NCI-H2029 treated with DMSO at 0.1 percent for 48 hours (cell line): ENCODE measurements around the gene ANKRD28.

Experiments used
- DNase-seq: peaks from one replicate; lab custom pipeline; 2025; lab: John Stamatoyannopoulos, UW

Gene ANKRD28

DNA sequence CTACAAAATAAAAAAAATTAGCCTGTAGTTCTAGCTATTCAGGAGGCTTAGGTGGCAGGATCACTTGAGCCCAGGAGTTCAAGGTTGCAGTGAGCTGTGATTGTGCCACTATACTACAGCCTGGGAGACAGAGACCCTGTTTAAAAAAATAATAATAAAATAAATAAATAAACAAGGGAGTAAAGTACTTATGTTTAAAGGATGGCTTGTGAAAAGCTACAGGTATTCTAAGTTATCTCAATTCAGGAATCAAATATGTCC is 74.2 kb downstream of the ANKRD28 start:
- no peak for DNase-seq

DNA sequence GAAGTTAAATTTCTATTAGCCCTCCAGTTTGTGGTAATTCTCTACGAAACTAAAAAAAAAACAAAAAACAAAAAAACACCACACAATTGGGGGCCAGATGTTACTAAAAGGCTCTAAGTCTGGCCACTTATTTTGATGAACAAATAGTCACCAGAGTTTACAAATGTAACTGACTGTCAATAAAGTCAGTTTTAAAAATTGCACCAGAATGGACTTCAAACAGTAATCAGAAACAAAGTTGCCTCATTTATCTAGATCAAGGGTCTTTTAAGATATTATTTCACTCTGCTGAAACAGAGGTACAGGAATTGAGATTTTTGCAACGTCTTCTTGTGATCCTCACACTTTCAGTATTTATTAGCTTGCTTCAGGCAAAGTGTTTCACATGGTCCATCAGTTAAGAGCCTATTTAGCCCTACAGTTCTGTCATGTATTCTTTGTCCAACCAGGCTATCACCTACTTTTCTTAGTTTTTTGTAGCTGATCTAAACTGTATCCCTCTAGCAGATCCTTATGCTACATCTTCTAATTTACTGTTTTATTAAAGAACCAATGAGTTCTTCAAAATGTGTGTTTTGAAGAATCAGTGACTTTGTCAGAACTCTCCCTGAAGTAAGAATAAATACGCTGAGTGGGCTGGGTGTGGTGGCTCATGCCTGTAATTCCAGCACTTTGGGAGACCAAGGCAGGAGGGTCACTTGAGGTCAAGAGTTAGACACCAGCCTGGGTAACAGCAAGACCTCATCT is 74.7 kb downstream of the ANKRD28 start:
- no peak for DNase-seq

DNA sequence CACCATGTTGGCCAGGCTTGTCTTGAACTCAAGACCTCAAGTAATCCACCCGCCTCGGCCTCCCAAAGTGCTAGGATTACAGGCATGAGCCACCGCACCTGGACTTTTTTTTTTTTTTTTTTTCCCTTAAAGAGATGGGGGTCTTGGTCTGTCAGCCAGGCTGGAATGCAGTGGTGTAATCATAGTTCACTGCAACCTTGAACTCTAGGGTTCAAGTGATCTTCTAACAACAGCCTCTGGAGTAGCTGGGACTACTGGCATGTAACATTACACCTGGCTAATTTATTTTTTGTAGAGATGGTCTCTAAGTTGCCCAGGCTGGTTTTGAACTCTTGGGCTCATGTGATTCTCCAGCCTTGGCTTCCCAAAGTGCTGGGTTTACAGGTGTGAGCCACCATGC is 81.6 kb downstream of the ANKRD28 start:
- no peak for DNase-seq

DNA sequence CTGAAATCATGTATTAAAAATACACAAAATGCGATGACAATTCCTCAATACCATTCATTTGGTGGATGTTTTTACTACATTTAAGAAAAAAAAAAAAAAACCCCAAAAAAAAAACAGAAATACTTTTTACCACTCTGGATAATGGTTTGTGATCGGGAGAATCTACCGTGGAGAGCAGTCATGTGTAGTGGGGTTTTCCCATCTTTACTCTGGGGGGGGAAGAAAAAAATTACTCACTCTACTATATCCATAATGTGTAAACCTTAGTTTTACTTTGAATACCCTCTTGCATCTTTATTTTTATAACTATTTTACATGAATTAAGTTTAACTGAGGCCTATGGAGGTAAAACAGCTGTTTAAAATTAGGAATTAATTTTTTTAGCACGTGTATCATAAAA is 83.3 kb downstream of the ANKRD28 start:
- no peak for DNase-seq

DNA sequence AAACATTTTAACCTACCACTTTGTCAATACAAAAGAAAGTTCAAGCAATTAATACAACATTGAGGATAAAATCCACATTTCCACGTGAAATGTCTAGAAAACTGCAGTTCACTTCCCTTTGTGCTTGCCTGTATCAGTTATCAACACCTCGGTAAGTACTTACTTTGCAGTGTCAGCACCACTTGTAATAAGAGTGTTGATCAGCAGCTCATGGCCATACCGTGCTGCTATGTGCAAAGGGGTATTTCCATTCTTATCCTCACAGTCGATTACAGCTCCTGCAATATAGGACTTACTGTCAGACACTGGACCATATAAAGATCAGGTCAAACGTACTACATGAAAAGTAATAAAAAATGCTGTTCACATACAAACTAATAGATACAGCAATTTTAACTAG is 84.4 kb downstream of the ANKRD28 start:
- no peak for DNase-seq

DNA sequence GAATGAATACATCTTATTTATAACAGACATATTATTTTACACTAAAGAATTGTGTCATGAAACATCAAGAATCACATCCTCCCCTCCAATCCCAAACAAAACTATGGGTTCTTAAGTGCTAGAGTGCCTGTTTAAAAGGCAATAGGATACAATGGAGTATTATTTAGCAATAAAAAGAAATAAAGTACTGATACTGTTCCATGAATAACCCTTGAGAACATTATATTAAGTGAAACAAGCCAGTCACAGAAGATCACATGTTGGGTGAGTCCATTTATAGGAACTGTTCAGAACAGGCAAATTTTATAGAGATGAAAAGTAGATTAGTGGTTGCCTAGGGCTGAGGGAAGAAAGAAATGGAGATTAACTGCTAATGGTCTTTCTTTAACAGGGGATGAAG is 86.5 kb downstream of the ANKRD28 start:
- no peak for DNase-seq

DNA sequence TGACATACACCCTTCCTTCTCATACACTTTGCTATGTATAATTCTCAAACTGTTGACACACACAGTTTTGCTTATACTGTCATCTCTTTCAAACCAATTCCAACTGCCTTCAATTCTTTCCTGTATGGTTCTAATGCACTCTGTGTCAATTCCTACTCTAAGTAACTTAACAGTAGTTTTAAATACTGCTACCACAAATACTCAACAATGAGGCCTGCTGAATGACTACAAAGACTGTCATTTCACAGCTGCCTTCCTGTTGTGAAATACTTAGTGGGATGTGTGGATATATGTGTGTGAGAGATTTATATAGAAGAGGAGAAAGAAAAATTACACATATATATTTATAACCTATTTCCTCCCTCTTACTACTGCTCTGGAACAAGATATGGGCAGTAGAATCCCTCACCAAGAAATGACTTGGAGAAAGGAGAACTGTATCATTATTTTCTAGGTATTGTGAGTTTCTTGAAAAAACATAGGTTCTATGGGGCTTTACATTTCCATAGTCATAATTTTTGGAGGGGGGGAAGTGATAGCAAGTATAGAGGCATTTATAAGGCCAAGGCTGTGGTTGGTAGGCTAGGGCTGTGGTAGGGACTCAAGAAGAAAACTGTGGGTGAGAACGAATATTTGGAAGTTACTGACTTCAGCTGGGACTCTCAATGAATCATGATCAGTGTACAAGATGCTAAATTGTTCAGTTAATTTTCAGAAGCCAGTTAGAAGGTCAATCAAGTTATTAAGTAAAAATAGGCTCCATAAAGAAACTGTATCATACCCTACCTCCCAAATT is 88.7 kb downstream of the ANKRD28 start:
- no peak for DNase-seq

DNA sequence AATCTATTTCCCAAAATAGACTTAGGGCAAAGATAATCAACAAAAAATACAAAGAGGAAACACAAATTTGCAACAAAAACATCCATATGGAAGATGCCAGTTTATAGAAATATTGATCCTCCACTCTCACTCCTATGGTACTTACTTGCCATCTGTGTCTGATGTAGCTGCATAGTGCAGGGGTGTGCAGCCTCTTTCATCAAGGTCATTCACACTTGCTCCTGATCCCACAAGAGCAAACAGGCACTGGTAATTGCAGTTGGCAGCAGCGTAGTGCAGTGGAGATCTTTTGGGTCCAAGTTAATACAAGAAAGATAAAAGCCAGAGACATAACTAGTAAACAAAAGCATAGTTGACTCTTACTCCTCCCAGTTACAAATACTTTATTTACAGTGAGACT is 90.0 kb downstream of the ANKRD28 start:
- no peak for DNase-seq

DNA sequence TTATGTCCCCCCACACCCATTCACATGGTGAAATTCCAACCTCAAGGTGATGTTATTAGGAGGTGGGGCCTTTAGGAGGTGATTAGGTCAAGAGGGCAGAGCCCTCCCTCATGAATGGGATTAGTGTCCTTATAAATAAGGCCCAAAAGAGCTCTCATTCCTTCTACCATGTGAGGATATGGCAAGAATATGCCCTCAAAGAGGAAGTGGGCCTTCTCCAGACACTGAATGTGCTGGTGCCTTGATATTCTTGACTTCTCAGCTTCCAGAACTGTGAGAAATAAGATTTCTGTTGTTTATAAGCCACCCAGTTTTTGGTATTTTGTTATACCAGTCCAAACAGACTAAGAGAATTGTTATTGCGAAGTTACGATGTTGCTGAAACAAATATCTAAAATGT is 94.4 kb downstream of the ANKRD28 start:
- no peak for DNase-seq

DNA sequence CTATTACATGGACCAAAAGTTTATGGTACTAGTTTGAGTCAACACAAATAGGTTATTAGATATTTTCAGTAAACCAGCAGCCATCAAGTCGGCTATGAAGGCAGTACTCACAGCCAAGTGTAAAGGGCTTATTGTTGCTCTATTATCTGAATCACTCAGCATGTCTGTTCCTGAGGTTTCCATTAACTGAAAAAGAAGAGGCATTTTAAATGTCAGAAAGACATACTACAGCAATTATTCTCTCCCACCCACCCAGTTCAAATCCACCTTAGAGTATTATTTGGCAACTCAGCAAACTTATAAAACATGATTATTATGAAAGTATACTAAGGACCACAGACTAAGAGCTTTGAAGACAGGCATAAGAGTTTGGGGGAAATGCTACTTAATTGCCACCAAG is 103.2 kb downstream of the ANKRD28 start:
- no peak for DNase-seq

DNA sequence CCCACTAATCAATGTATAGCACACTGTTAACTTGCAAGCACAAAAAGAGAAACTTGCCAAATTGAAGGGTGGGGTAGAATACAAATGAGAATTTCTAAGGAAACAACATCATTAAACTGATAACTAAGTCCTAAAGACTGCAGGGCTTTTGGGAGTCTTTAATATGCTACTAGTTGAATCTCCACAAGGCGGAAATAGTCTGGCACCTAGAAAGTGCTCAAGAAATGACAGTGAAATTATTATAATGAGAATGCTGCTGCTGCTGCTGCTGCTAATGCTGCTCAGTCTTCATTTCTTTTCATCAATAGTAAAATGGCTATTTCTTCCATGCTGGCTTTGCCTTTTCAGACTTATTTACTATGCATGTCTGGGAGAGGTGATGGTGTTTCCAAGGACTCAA is 104.4 kb downstream of the ANKRD28 start:
- DNase-seq = no peak

DNA sequence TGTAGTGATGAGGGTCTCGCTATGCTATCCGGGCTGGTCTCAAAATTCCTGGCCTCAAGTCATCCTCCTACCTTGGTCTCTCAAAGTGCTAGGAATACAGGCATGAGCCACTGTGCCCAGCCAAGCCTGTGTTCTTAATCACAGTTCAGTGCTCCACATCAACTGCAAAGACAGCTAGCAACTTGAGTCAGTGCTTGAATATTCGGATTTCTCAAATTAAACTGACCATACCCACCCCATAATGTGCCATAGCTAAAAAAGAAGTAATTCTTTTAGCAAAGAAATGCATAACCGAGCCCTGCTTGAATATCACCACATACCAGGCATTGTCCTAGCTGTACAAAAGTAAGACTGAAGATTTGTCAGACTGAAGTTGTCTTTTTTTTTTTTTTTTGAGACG is 107.0 kb downstream of the ANKRD28 start:
- no peak for DNase-seq

DNA sequence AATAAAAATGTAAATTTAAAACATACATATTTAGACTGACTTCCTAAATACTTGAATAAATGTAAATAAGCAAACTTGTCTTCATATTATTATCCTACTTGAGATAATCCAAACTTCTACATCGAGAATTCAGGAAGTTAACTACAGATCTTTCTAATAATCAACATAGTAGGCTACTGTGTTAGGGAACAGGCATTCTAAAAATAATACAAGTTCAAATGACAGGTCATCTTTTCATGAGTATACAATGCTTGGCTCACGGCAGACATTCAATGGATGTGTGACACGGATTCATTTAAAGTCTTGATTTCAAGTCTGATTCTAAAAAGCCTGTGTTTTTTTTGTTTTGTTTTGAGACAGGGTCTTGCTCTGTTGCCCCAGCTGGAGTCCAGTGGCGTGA is 107.5 kb downstream of the ANKRD28 start:
- no peak for DNase-seq

DNA sequence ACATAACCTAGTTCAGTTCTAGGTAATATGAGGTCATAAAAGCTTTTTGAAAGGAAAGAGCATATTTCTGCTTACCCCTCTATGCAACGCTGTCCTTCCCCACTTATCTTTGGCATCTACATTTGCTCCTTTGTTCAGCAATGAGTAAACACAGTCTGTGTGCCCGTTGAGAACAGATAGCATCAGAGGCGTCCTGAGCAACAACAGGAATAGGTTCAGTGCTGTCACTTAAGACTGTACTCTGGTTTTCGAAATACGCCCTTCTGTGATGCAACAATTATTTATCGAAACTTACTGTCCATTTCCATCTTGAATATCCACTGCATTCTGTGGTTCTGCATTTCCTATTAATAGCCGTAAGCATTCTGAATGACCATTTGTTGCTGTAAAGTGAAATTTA is 111.9 kb downstream of the ANKRD28 start:
- DNase-seq = no peak

DNA sequence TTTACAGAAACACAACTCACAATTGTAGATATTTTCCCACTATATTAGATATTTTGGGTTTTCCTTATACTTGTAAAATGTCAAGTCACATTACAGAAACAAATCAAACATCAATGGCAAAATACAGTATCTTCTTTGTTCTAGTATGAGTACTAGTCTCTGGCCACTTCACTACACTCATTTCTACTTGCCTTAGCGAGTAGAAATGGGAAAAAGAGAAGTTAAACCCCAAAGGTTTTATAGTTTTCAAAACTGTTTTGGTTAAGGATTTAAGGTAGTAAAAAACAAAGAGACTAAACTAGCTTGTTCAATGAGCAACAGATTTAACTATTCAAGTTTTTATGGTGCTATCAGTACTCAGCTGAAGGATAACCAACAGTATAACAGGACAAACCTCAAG is 114.5 kb downstream of the ANKRD28 start:
- DNase-seq = no peak

DNA sequence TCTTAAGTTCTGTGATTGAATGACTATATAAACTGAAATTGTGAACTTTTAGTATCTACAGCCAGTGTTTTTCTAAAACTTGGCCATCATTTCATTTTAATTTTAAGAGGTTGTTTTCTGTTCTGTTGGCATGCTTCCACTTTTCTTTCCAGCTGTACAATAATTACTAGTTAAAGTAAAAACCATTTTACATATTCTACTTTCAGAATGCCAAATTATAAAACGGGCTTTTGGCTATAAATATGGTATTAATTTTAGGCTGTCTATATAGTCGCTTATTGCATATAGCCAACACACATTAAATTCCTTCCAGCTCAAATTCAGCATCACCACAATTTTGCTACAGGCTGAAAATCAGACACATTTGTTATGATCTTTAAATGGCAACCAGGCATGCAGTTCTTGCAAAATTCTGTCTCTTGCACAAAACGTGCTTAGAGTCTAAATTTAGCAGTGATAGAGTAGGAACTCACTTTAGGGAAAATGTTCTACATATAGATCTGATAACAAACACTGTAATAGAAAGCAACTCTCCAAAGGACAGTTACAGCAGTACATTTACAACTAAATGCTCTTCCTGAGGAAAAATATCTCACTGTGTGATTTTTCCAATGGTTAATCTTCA is 115.1 kb downstream of the ANKRD28 start:
- no peak for DNase-seq

DNA sequence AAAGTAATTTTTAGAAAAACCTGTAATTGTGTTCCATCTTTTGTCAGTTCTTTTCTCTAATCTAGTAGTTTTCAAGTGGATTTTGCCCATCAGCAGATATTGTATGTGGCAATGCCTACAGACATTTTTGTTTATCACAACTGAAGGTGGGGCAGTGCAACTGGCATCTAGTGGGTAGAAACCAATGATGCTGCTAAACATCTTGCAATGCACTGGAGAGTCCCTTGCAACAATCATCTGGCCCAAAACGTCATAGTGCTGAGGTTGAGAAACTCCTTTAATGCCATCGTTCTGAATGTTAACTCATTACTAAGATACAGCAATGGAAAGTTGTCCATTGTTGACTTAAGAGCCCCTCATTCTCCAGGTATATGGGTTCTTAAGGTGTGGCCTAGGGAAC is 116.1 kb downstream of the ANKRD28 start:
- DNase-seq = no peak

DNA sequence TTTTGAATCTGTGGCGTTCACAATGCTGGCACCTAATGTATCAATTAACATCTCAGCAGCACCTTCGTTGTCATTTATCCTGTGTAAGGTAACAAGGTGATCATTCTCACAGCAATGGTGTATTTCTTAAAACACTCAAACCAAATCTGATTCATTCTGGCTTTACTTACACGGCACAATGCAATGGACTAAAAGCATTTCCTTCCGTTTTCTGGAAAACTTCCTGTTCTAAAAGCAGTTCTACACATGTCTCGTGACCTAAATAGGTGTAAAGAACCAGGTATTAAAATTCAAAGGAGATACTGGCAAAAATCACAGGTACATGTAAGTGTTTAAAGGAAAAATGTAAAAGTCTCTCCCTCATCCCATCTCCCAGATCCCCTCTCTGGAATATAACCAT is 118.5 kb downstream of the ANKRD28 start:
- no peak for DNase-seq

DNA sequence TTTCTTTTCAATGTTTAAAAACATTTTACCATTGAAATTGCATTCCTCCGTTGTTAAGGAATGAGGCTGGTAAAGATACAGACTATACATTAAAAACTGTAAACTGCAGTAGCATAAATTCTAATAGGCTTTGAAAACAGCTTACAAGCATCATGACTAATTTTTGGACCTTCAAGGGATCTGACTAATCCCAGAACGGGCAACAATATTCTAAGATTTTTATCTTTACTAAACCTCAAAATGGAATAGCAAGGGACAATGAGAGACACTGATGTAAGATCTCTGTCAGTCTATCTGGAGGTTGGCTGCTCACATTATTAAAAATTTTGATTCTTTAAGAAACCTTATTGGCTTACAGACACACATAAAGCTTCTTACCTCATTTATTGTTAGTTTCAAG is 121.5 kb downstream of the ANKRD28 start:
- no peak for DNase-seq

DNA sequence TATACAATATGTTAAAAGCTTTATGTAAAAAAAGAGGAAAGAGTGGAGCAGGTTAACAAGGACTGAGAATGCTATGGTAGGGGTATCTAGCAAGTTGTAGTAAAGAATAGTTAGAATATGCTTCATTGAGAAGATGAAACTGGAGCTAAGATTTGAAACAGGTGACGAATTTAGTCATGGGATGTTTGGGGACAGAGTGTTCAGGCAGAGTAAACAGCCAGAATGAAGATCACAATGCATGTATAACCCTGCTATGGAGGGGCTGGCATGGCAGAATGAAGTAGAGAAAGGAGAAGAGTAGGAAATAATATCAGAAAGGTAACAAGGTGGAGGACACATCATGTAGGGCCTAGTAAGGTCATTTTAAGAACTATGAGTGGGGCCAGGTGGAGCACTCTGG is 124.2 kb downstream of the ANKRD28 start:
- no peak for DNase-seq

DNA sequence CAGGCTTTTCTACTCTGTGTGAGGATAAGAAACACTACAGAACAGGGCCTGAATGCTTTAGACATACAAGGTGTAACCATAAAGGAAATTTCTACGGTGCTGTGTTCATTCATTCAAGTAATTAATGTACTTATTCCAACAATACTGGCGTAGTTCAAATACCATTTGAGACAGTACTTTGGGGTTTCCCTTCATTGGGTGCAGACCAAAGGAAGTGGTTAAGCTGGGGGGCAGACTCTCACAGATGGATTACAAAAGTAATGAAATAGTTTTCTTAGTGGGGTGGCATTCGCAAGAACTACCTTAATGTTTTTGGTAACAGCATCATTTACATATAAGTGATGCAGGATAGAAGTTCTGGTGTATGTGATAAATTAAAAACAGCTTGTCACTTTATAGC is 130.3 kb downstream of the ANKRD28 start:
- no peak for DNase-seq

DNA sequence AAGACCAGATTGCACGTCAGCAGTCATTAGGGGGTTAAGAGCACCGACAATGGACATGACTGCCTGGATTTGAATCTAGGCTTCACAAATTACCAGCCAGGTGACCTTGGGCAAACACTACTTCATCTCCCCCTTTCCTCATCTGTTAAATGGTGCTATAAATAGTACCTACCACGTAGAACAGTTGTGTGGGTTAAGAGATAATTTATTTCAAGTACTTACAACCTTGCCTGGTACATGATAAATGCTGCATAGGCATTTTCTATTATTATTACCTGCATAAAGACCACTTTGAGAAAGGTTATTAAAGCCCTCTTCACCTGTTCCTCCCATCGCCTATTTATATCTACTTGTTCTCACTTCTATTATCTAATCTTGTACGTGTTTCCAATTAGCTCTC is 131.5 kb downstream of the ANKRD28 start:
- DNase-seq = no peak

DNA sequence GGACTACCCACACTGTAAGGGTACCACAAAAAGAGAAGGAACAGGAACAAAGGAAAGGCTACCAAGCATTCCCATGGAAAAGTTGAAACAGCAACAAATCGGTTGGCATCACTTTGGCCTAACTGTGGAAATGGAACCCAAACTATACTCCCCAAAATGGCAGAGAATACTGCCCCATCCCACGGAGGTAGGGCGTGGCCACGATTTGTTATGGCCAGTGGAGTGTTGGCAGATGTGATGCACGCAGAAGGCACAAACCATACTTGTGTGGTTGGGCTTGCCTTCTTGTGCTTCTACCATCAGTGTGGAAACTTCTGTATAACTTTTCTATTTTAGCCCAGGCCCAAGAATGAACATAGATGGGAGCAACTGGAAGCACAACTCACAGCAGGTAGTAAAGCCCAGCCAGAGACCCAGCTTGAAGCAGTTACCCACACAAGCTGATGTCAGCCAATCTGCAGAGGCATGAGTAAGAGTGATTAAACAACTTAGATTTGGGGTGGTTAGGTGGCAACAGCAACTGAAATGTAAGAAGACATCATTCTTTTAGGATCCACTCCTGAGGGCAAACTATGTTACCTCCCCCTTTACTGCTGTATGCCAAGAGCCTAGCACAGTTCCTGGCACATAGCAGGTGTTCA is 132.1 kb downstream of the ANKRD28 start:
- DNase-seq = no peak
